ENCODE results near the gene ITGB5.

GRCh38 chr3:124731760-124732159, 155.4 kb downstream of the ITGB5 start:
- no peak for TF ChIP-seq CTCF (IDR thresholded peaks at IDR 0.05)
- TF ChIP-seq EP300 (IDR thresholded peaks at IDR 0.05) = no peak
- no peak for TF ChIP-seq POLR2A (IDR thresholded peaks at IDR 0.05)
